GM19467 (cell line): ENCODE measurements around the gene LRCH4.
"Not testable (repeated sequence)": the region's sequence is repeated elsewhere in the genome, so short reads cannot be mapped to it uniquely, and the experiment has no call there.

Experiments
- ATAC-seq: cut with Tn5 transposase; IDR thresholded peaks from one replicate; pipeline ENCODE4 v1.9.1; 2021; ENCODE audit warnings: mild to moderate bottlenecking, moderate library complexity; ENCODE audit not compliant: unreplicated experiment

LRCH4 gene

GRCh38 chr7:100546926-100547800, 38.8 kb downstream of the LRCH4 start:
- ATAC-seq: no peak

DNA sequence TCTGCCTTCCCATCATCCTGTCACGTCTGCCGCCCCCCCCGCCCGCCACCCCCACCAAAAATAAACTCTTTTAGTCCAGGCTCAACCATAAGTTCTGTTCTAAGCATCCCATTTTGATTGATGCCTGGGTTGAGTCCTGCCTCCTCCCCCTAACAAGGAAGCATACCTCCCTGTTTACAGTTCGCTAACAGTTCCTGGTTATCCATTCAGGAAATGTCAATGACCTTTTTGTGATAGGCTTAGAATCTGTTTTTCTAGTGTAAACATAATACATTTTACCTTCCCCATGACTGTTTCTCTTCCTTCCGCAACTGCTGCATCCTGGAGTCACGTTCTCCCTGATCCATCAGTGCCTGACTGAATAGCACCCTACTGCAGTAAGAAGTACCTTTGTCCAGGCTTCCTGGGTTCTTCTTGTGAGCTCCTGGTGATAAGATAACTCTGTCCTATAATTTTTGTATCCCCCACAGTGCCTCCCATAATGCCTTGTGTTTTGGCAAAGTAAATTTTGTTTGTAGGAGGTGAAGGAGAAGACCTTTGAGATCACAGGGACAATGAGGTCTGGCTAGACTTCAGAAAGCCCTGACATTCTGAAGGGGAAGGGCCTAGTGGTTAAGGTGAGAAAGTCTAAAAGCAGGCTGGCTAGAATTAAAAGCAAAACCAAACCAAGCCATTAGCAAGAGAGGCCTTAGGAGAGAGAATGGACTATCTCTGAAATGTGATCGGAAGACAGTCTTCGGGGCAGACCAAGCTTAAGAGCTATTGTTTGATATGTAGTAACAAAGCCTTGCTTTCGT, 39.6 kb downstream of the LRCH4 start:
- peak; percentile 41 for ATAC-seq

DNA sequence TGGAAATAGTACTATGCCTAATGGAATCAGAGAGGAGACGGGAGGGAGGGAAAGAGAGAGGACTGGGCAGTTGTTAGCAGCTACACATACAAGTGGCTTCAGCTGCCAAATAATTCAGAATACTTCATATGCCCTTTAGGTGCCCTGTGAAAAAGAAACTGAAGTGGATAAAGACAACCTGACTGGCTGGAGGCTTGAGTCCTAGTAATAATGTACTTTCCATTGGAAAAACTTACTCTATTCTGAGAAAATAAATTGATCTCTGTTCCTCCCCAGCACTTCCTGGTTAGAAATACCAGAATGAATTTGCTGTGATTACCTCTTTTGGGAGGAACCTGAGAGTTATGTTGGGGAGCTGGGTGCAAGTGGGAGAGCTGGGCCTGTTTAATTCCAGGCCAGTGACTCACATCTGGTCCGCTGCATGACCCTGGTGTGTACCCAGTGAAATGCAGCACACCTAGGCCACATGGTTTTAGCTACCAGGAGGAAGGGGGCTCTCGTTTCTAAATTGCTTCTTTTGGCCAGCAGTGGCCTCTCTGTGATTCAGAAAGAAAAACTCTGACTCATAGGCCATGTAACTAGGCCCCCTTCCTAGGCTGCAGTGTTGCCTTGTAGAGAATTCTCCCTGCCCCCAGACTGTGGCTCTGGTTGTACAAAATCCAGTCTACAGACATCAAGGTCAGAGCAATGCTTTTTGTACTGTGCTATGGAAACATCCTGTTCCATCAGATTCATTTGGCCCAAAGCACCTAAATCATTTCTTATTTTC, 40.4 kb downstream of the LRCH4 start:
- ATAC-seq: no peak

- no peak for ATAC-seq
Observed at GRCh38 chr7:100544967-100545359, 41.0 kb downstream of the LRCH4 start.

DNA sequence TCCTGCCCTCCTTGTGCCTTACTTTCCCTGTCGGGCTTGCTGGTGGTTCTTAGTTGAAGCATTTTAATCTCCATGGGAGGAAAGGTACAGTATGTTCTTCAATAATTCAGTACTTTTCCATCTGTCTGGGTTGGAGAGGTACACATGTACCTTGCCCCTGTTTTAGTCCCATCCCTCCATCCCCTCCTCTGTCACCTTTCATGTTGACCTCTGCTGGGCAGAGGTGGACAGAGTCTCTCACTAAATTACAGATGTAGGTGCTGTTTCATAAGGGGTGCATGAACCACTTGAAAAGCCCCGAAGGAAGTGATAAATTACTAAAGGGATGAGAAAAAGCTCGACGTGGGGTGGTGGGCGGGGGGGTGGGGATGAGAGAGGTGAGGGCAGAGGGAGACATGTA, 41.5 kb downstream of the LRCH4 start:
- no peak for ATAC-seq

DNA sequence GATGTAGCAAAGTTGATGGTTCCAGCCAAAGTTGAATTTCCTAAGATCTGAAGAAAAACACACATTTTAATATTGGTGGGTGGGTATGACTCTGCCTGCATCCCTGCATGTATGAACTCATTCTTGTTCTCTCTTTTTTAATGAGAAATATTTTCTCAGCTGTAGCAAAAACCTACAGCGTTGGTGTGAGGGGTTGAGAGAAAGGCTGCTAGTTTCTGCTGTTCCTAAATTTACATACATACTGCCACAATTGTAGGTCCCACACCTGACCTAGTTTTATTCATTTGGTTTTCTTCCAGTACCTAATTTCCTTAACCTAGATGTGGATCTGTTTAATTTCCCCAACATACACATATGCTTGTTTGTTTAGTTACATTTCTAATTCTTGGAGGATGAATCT, 42.3 kb downstream of the LRCH4 start:
- no peak for ATAC-seq

GRCh38 chr7:100541309-100541708, 44.6 kb downstream of the LRCH4 start:
- not testable (repeated sequence) for ATAC-seq

DNA sequence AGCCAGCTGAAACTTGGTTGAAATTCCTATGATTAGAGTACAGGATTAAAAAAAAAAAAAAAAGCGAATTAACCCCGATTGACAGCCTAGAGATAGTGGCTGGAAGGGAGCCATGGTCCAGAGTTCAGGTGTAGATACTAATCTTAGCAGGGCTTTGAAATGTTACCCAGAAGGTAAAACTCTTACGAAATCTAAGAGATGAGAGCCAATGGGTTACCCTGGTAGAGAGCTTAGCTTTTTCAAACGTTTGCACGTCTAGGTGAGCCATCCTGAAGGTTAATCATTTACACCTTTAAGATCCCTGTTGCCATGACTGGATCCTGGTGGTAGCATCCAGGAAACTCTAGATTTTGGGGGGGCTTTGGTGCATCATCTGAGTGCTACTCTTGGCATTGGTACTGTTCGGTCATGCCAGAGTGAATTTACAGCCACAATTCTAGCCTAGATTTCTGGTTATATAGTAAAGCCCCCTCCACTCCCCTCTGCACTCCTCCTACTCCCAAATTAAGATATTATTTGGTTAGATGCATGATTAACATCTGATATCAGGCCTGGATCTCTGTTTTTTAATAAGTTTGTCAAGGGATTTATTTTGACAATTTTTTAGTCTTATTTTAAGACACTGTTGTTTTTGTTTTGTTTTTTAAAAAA, 45.7 kb downstream of the LRCH4 start:
- no peak for ATAC-seq

DNA sequence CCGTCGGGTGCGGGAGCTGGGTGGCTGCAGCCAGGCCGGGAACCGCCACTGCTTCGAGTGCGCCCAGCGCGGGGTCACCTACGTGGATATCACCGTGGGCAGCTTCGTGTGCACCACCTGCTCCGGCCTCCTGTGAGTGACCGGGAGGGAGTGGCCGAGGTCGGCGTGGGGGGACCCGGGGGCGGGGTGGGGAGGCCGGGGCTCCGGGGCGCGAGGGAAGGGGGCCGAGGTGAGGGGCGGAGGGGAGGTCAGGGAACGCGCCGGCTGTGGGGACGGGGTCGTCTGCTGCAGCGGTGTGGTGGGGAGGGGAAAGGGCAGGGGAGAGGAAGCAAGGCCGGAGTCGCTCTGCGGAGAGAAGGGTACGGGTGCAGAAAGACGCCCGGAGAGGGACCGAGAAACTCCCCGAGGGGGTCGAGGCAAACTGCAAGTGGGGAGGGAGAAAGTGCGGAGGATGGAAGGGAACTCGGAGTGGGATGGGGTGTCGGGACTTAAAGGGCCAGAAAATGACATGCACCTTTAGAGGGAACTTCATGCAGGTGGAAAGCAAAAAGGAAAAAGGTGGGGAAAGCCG, 46.4 kb downstream of the LRCH4 start:
- ATAC-seq: no peak

- peak; percentile 94 for ATAC-seq
Observed at GRCh38 chr7:100538654-100539435, 47.1 kb downstream of the LRCH4 start, which contains the start of gene AGFG2. AGFG2 (plus strand) TSS chr7:100539203; CDS start chr7:100539347, 144 bp downstream.

DNA sequence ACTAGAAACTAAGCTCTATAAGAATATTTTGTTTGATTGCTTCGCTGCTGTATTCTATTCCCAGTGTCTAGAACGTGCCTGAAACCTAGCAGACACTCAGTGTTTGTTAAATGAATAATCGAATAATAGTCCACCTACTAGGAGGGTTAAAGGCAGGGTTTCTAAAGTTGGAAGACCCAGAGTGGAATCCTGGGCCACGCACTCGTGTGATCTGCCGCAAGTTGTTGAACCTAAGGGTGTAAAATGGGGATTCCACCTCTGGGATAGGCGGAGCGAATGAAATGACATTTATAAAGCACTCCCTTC, 47.6 kb downstream of the LRCH4 start:
- no peak for ATAC-seq

DNA sequence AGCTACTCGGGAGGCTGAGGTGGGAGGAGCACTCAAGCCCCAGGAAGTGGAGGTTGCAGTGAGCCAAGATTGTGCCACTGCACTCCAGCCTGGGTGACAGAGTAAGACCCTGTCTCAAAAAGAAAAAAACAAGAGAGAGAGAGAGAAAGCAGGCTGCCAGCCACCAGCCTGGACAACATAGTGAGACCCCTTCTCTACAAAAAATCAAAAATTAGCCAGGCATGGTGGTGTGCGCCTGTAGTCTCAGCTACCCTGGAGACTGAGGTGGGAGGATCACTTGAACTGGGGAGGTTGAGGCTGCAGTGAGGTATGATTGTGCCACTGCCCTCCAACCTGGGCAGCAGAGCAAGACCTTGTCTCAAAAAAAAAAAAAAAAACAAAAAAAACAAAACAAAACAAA, 49.2 kb downstream of the LRCH4 start:
- ATAC-seq: not testable (repeated sequence)

DNA sequence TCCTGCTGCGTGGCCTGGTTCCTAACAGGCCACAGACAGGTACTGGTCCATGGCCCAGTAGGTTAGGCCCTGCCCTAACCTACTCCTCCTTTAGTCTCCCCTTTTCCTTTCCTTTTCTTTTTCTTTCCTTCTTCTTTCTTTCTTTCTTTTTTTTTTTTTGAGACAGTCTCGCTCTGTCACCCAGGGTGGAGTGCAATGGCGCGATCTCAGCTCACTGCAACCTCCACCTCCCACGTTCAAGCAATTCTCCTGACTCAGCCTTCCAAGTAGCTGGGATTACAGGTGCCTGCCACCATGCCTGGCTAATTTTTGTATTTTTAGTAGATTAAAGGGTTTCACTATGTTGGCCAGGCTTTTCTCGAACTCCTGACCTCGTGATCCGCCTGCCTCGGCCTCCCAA, 49.9 kb downstream of the LRCH4 start:
- ATAC-seq: not testable (repeated sequence)

GRCh38 chr7:100532165-100533022, 53.5 kb downstream of the LRCH4 start:
- no peak for ATAC-seq

- ATAC-seq: not testable (repeated sequence)
Observed at GRCh38 chr7:100528108-100528866, 57.6 kb downstream of the LRCH4 start.
